GM18499 (cell line): ENCODE measurements around the gene SPRR4.
"Not testable (repeated sequence)": the region's sequence is repeated elsewhere in the genome, so short reads cannot be mapped to it uniquely, and the experiment has no call there.

Experiments
- ATAC-seq: cut with Tn5 transposase; IDR thresholded peaks from one replicate; pipeline ENCODE4 v1.9.1; 2021; ENCODE audit warnings: moderate number of reproducible peaks; ENCODE audit not compliant: insufficient read depth, unreplicated experiment

The SPRR4 gene

GRCh38 chr1:153001382-153001781, 30.9 kb downstream of the SPRR4 start, which contains the start of gene SPRR3:
Gene SPRR3, plus strand, starts transcription at chr1:153001749. Its CDS starts 1,272 bp downstream, at chr1:153003021.
- no peak for ATAC-seq

- not testable (repeated sequence) for ATAC-seq
Observed at GRCh38 chr1:153011235-153011758, 40.8 kb downstream of the SPRR4 start.

- not testable (repeated sequence) for ATAC-seq
Observed at GRCh38 chr1:153021829-153022228, 51.4 kb downstream of the SPRR4 start.
